ENCODE measurements around the gene VPS26A.

VPS26A gene

DNA sequence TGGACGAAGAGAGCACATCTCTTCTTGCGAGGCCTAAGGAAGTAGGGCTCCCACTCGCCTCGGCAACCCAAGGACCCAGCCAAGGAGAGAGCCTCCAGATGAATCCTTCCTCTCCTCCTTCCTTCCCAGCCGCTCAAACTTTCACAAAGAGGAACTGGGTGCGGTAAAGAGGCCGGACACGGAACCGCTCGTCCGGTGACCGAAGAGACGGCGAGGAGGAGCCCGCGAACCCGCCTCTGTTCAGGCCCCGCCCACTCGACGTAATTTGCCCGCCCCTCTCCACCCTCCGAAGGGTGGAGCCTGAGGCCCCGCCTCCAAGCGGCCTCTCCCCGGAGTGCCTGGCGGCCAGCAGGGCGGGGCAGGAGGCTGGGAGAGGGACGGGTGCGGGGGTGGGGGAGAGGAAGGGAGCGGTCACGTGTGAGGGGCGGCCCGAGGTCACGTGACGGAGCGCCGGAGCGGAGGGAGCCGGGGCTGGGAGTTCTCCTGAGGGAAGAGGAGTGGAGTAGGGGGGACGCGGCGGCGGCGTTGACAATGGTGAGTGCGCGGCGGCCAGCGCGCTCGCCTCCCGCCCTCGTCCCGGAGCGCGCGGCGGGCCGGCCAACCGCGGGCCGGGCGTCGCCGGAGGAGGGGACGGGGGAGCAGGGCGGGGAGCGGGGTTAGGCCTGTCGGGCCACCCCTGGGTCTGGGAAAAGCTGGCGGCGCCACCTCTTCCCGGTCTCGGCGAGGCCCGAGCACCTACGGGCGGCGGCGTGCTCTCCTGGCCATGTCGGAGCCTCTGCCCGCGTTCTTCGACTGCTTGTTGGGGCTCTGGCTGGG, at the start of gene VPS26A:
TSS of gene VPS26A (plus strand) at position 432 of the 816 bp plus-strand sequence. CDS start at position 532, 100 bp downstream.
- peak; percentile 96 for FAIRE-seq

- peak; percentile 39 for FAIRE-seq
Observed at GRCh38 chr10:69074532-69074931, 49.4 kb upstream of the VPS26A start.

DNA sequence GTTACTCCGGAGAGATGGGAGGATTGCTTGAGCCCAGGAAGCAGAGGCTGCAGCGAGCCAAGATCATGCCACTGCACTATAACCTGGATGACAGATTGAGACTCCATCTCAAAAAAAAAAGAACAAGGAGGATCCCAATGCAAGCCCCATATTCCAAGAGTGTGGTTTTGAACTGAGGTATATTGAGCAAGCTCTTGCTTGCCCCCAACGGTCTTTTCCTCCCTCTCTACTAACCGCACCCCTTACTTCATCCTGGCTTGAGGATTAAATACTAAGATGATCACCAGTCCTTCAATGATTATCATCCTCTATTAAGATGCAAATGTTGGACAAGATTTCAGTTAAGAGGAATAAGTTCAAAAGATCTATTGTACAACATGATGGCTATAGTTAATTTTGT, 48.5 kb upstream of the VPS26A start:
- FAIRE-seq: no peak

- FAIRE-seq: no peak
Observed at GRCh38 chr10:69078311-69078710, 45.7 kb upstream of the VPS26A start.

DNA sequence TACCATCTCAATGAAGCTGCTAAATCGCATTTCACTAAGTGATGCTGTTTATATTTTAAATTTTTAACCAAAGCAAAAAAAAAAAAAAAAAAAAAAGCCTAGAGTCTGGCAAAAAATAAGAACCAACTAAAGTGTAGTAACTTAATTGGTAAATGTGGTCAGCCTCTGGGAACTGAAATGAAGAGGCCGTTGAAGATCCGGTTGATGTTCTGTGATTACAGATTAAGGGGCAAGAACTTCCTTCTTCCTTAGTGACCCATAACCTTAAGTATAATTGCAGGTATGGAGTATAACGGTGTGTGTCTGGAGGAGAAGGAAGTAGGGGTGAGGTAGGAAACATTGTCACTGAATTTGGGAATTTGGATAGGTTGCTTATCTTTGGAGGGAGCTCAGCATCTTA, 43.8 kb upstream of the VPS26A start:
- no peak for FAIRE-seq

GRCh38 chr10:69086001-69086509, 37.9 kb upstream of the VPS26A start:
- no peak for FAIRE-seq

- no peak for FAIRE-seq
Observed at GRCh38 chr10:69087590-69088470, 36.1 kb upstream of the VPS26A start, which contains the start of gene SRGN. TSS of gene SRGN (plus strand) at chr10:69088103. CDS start at chr10:69088158, 55 bp downstream.

- FAIRE-seq: no peak
Observed at GRCh38 chr10:69088471-69088769, 35.6 kb upstream of the VPS26A start.

DNA sequence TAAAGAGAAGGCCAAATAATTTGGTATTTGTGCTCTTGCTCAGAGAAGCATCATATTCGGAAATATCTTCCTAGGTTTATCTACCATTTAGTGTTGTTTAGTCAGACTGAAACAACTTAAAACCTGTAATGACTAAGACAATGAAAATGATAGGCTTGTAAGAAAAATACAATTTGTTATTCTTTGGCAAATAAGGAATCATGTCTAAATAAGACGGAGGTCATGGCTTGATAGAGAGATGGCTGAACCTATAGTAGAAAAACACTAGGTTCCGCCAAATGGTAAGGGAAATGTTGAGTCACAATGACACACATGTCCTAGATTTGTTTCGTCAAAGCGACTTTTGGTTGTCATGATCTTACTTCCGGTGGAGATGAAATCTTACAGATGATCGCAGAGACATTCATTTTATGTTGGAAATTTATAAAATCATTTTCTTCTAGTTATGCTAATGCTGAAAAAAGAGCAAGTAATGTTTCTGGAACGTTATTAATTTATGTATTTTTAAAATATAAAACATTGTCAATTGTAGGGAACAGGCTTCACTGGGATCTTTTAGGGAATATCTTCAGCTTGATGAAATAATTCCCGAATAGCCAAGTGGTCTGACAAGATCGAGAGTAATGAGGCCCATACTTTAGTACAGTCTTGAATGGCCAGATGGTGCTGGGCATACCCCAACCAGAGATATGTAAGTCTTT, 35.0 kb upstream of the VPS26A start:
- FAIRE-seq: no peak

GRCh38 chr10:69089638-69090599, 34.1 kb upstream of the VPS26A start:
- FAIRE-seq: no peak

- no peak for FAIRE-seq
Observed at GRCh38 chr10:69090685-69091084, 33.3 kb upstream of the VPS26A start.

GRCh38 chr10:69091143-69091651, 32.8 kb upstream of the VPS26A start:
- no peak for FAIRE-seq

DNA sequence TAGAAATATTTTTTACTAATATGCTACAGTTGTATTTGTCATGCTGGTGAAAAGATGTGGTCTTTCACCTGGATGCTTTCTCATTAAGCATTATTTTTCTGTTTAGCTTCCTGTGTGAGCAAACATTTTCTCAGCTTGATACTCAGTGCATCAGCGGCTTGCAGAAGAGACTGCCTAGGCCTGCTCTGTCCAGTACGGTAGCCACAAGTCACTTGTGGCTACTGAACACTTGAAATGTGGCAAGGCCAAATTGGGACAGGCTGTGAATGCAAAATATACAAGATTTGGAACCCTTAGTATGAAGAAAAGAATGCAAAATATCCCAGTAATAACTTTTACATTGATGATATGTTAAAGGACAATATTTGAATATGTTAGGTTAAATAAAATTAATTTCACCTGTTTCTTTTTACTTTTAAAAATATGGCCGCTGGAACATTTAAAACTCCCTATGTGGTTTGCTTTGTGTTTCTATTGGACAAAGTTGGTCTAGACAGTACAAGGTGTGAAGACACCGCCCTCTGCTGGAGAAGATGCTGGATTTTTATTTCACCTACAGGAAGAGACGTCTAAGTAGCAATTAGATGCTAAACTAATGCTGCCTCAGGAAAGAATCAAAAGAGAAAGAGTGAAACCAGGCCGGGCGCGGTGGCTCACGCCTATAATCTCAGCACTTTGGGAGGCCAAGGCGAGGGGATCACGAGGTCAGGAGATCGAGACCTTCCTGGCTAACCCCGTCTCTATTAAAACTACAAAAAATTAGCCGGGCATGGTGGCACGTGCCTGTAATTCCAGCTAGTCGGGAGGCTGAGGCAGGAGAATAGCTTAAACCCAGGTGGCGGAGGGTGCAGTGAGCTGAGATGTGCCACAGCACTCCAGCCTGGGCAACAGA, 30.8 kb upstream of the VPS26A start:
- FAIRE-seq: peak; percentile 83

DNA sequence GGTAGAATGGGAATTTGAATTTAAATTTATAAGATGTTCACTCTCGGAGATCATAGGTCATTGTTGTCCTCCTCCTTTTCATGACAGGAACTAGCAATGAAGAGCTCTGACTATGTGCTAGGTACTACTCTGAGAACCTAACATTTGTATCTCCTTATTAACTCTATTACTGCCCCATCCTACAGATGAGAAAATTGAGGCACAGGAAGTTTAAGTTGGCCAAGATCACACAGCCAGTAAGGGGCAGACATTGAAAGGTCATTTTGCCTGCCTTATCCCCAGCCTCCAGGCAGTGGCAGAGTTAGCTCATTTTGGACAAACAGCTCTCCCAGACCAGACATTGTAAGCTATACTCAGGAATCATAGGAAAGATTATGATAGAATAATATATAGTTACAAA, 30.0 kb upstream of the VPS26A start:
- no peak for FAIRE-seq

GRCh38 chr10:69096045-69096444, 27.9 kb upstream of the VPS26A start:
- FAIRE-seq: no peak

- no peak for FAIRE-seq
Observed at GRCh38 chr10:69097729-69098128, 26.2 kb upstream of the VPS26A start.

GRCh38 chr10:69100136-69100872, 23.7 kb upstream of the VPS26A start:
- FAIRE-seq: no peak

GRCh38 chr10:69101451-69102095, 22.4 kb upstream of the VPS26A start:
- FAIRE-seq: no peak

- FAIRE-seq: no peak
Observed at GRCh38 chr10:69102440-69102839, 21.5 kb upstream of the VPS26A start.
